Effector CD4-positive, alpha-beta T cell (primary cell): ENCODE data around the gene APBA2.
"Not testable (repeated sequence)": the region's sequence is repeated elsewhere in the genome, so short reads cannot be mapped to it uniquely, and the experiment has no call there.

Experiments used
- DNase-seq: peaks from one replicate; pipeline ENCODE4 v3.0.0-alpha.2; 2020

The APBA2 gene

GRCh38 chr15:29016518-29016917 lies 130.7 kb downstream of the APBA2 start:
- DNase-seq, result no peak

GRCh38 chr15:29018120-29018805 lies 132.5 kb downstream of the APBA2 start:
- no peak for DNase-seq

DNA sequence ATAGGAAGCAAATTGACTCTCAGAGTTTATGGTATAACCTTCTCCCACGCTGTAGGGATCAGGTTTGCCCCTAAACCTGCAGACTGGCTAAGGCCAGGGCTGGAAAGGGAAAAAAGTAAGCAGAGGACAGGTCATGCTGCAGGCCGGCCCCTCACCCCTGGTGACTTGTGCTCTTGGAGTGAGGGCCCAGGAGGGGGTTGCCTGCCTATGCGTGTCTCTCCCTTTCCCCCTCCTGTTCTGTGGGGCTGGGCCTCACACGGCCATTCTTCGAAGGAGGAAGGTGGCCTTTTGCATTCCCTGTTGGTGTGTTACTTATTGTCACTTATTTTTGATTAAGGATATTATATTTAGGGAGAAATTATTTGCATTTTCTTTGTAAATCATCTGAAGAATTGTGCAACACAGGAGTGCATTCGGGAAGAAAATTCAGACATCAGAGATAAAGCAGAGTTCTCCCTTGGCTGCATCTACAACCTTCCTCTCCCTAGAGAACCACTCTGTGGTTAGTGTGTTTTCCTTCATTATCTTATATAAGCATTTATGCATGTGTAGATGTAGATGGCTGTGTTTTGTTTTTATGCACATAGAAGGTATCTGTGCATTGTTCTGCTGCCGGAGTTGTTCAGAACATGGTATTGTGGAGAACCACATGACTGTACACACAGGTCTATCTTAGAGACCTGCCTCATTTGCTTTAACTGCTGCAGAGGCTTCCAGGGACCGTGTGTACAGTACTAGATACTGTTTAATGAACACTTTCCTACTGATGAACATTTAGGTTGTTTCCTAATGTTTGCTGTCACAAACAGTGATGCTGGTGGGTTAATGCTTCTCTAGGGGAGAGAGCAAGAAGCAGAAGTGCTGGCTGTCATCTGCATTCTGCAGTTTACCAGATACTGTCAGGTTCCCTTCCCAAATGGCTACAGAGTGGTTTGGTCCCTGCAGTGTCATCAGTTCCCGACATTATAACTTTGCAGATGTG lies 133.5 kb downstream of the APBA2 start:
- DNase-seq, result no peak

- DNase-seq, result no peak
Measured at GRCh38 chr15:29021857-29022256, 136.1 kb downstream of the APBA2 start.

- no peak for DNase-seq
Measured at GRCh38 chr15:29024662-29025061, 138.9 kb downstream of the APBA2 start.

DNA sequence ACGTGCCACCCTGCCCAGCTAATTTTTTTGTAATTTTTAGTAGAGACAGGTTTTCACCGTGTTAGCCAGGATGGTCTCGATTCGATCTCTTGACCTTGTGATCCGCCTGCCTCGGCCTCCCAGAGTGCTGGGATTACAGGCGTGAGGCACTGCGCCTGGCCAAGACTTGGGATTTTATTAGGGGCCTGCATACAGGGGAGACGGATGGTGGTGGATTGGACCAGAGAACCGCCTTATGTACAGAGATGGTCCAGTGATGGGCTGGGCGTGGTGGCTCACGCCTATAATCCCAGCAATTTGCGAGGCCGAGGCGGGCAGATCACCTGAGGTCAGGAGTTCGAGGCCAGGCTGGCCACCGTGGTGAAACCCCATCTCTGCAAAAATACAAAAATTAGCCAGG lies 139.6 kb downstream of the APBA2 start:
- not testable (repeated sequence) for DNase-seq

DNA sequence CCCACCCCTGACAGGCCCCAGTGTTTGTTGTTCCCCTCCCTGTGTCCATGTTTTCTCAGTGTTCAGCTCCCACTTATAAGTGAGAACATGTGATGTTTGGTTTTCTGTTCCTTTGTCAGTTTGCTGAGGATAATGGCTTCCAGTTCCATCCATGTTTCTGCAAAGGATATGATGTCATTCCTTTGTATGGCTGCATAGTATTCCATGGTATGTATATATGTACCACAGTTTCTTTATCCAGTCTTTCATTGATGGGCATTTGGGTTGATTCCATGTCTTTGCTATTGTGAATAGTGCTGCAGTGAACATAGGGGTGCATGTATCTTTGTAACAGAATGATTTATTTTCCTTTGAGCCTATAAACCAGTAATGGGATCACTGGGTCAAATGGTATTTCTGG lies 142.4 kb downstream of the APBA2 start:
- DNase-seq, result not testable (repeated sequence)

DNA sequence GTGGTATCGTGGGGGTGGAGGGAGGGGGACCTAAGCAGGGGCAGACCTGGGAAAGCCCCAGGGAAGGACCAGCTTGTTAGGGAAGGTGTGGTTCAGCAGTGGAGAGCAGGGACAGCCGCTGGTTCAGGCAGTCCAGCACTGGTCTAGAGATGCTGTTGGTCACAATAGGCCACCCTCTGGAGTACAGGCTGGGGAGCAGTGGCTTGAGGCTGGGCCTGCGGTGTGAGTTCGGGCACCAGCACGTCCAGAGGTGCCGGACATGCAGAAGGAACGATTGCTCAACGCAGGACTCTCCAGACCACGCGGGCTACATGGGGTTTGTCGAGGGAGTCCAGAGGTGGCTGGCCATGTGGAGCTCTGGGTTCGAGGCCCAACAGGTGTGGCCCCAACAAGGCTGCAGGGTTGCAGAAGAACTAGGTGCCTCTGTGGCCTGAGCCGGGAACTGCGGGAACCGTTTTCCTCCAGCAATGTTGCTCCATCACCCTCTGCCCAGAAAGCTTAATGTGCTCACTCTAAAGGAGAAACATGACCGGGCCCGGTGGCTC lies 143.9 kb downstream of the APBA2 start:
- no peak for DNase-seq

DNA sequence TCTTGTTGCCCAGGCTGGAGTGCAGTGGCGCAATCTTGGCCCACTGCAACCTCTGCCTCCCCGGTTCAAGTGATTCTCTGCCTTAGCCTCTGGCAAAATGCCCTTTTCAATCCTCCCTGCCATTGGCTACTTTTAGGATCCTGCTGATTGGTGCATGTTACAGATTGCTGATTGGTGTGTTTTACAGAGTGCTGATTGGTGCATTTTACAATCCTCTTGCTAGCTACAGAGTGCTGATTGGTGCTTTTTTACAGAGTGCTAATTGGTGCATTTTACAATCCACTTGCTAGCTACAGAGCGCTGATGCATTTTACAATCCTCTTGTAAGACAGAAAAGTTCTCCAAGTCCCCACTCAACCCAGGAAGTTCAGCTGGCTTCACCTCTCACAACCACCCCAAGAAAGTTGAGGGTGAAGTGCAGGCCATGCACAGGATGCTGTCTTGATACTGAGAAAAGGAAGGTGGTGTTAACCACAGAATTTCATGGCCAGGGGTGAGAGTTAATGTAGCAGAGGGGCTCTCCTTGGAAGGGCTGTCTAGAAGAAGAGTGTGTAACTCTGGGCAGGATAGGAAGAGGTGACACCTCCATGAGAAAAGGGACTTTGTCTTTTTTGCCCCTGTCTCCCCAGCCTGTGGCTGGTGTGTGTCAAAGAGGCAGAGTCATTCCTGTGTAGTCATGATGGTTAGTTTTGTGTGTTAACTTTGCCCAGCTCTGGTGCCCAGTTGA lies 145.9 kb downstream of the APBA2 start:
- no peak for DNase-seq

DNA sequence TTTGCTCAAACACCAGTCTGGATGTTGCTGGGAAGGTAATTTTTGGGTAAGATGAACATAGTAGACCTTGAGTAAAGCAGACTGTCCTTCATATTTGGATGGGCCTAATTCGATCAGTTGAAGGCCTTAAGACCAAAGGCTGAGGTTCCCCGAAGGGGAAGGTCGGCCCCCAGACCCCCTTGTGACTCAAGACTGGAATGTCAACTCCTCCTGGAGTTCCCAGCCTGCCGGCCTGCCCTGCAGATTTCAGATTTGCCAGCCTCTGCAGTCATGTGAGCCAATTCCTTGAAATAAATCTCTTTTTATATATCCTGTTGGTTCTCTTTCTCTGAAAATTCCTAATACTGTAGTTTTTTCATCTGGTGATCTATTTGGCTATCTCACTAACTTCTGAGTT lies 146.5 kb downstream of the APBA2 start:
- no peak for DNase-seq

DNA sequence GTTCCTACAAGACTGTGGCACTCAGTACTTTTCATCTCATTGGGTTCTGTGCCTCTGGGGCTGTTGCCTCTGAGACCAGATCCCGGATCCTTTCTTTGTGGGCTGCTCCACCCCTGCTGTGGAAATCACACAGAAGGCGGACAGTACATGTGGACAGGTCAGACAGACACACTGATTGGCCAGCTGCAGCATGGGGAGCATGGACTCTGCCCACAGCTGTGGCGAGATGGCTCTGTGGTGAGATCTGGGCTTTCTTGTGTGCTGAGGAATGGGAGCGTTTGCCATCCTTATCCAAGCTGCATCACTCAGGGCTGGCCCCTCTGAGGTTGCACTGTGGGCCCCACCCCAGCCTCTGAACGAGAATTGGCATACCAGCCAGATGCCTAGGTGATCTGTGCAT lies 147.0 kb downstream of the APBA2 start:
- DNase-seq, result no peak

- DNase-seq, result no peak
Measured at GRCh38 chr15:29034151-29034550, 148.4 kb downstream of the APBA2 start.

- no peak for DNase-seq
Measured at GRCh38 chr15:29034593-29035335, 149.0 kb downstream of the APBA2 start.

- DNase-seq, result no peak
Measured at GRCh38 chr15:29035336-29036285, 149.8 kb downstream of the APBA2 start.

DNA sequence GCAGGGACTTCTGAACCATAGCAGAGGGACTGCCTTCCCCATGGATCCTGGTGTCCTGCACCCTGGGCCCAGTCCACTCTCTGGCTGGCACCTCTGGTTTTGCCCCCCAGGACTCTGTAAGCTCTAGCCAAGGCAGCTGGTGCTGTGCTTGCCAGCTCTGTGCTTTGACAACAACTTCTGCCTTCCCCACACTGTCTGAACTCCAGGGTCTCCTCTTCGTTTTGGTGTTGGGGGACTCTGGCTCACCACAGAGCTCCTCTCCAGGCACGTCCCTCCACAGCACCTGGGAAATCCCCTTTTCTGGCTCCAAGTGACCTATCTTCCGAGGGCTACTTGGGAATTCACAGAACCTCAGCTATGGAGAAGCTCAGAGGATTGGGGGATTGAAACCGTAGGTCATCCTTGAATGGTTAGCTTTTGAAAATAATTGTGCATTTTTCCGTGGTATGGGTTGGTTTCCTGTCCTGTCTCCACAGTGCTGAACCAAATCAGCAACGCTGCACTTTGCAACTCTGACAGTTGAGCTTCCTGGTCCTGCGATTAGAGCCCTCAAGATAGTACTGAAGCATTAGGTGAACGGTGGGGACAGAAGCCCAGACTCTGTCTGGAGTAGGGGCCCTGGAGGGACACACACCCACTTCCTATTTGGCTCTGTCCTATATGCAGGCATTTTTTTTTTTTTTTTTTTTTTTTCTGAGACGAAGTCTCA lies 152.4 kb downstream of the APBA2 start:
- DNase-seq, result no peak

GRCh38 chr15:29039466-29040369 lies 153.9 kb downstream of the APBA2 start:
- no peak for DNase-seq

DNA sequence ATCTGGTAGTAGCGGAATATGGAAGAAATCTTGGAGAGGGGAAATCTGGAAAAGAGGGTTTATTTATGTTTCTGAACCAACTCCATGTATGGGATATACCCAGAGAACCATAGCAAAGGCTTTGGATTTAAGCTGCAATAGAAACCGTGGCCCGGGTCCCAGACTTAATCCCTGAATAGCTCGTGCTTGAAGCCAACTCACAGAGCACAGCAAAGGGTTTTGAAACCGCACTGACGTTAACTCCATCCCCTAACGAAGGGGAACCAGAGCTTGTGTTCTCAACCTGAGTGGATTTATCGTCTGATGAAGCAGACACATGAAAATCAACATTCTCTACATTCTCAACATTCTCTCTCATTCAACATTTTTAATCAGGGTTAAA lies 154.6 kb downstream of the APBA2 start:
- DNase-seq, result no peak

- DNase-seq, result no peak
Measured at GRCh38 chr15:29043736-29044502, 158.1 kb downstream of the APBA2 start.

DNA sequence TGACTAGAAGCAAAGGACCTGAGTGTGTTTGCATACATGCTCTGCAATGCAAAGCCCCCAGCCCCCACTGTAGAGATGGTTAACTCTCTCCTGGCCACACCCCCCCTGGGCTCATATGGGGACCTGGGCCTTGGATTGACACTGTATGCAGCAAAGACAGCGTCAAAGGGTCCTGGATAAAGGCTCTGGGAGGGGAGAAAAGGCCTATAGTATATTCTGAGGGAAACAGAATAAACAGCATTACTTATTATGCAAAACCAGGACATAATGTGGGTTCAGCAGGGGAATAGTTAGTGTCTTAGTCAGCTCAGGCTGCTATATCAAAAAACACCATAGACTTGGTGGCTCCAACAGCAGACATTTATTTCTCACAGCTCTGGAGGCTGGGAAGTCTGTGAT lies 158.7 kb downstream of the APBA2 start:
- DNase-seq, result no peak
